ENCODE measurements around the gene ALG9. TPM values are rescaled to one million over a fixed set of nuclear protein-coding genes. Genes with fewer than 3 reads are reported as not detected.
A peak's percentile ranks its signal among the peaks of the same experiment; 100 is the strongest.

The ALG9 gene
- total and polyA plus RNA-seq, 7 donors: 9.6 to 21.9 (median 15.3) TPM

- Histone ChIP-seq H3K27ac (peak overlapping the region; percentile 83), H3K36me3 (ENCODE audit: insufficient read depth in 1 of 2, low read depth in 1 of 2) (peaks cover 6 to 44% of the 10 kb centered on the region in 2 donors), H3K9me3 (no peaks in the 10 kb centered on the region), H3K27me3 (ENCODE audit: insufficient read depth in 3 of 3, low read length in 2 of 3) (no peaks in the 10 kb centered on the region), H3K4me3 (no peak overlapping the region), H3K4me1 (peaks cover 49% of the 10 kb centered on the region)
- 92 to 95% (median 94%) methylated on average over 7 of the region's 7 CpGs for WGBS, 3 donors
- no peak for TF ChIP-seq CTCF (IDR thresholded peaks at IDR 0.05)
- DNase-seq (no peak), ATAC-seq (no peak)
- intact Hi-C loops (cut with DNase I): no loop called here
Measured at GRCh38 chr11:111835665-111836064, 35.7 kb downstream of the ALG9 start.

GRCh38 chr11:111834432-111835163, 36.8 kb downstream of the ALG9 start:
- peak overlapping the region; percentile 83 for H3K27ac ChIP-seq
- peaks cover 6 to 46% of the 10 kb centered on the region in 2 donors for H3K36me3 ChIP-seq (ENCODE audit: insufficient read depth in 1 of 2, low read depth in 1 of 2)
- intact Hi-C loops (cut with DNase I): no loop called here
- H3K4me3 ChIP-seq: no peak overlapping the region
- no peak for TF ChIP-seq CTCF (IDR thresholded peaks at IDR 0.05)
- no peaks in the 10 kb centered on the region for H3K9me3 ChIP-seq
- DNase-seq (no peak), ATAC-seq (no peak)
- H3K27me3 ChIP-seq (ENCODE audit: insufficient read depth in 3 of 3, low read length in 2 of 3): no peaks in the 10 kb centered on the region
- peaks cover 38% of the 10 kb centered on the region for H3K4me1 ChIP-seq
- 83 to 92% (median 90%) methylated on average over 3 of the region's 3 CpGs for WGBS, 3 donors

GRCh38 chr11:111833524-111833923, 37.9 kb downstream of the ALG9 start:
- intact Hi-C loops (cut with DNase I): no loop called here
- 50 to 70% (median 56%) methylated on average over 4 of the region's 4 CpGs for WGBS, 3 donors
- DNase-seq (no peak), ATAC-seq (peak in 1 of 4 donors; percentile 18)
- Histone ChIP-seq H3K27ac (peak overlapping the region; percentile 30), H3K4me3 (no peak overlapping the region), H3K36me3 (ENCODE audit: insufficient read depth in 1 of 2, low read depth in 1 of 2) (peaks cover 6 to 46% of the 10 kb centered on the region in 2 donors), H3K27me3 (ENCODE audit: insufficient read depth in 3 of 3, low read length in 2 of 3) (no peaks in the 10 kb centered on the region), H3K9me3 (no peaks in the 10 kb centered on the region), H3K4me1 (peaks cover 37% of the 10 kb centered on the region)
- no peak for TF ChIP-seq CTCF (IDR thresholded peaks at IDR 0.05)

GRCh38 chr11:111829185-111829968, 42.0 kb downstream of the ALG9 start:
- H3K36me3 ChIP-seq (ENCODE audit: insufficient read depth in 1 of 2, low read depth in 1 of 2): peaks cover 0 to 9% of the 10 kb centered on the region in 2 donors
- intact Hi-C loops (cut with DNase I): no loop called here
- H3K27me3 ChIP-seq (ENCODE audit: insufficient read depth in 3 of 3, low read length in 2 of 3): no peaks in the 10 kb centered on the region
- 73 to 75% (median 74%) methylated on average over 5 of the region's 5 CpGs for WGBS, 3 donors
- no peak overlapping the region for H3K4me3 ChIP-seq
- peaks cover 27% of the 10 kb centered on the region for H3K4me1 ChIP-seq
- ATAC-seq (peak in 2 of 4 donors; percentile 33 to 50), DNase-seq (no peak)
- no peak for TF ChIP-seq CTCF (IDR thresholded peaks at IDR 0.05)
- H3K27ac ChIP-seq: peak overlapping the region; percentile 30
- no peaks in the 10 kb centered on the region for H3K9me3 ChIP-seq
